Testis (tissue), 2 donors: ENCODE data around the gene WDR18.

Source experiments
- CTCF ChIP-seq, 3 experiments: fragments of 450-650 bp in 2 of 3; fragments of 200-600 bp in 1 of 3; sonication (generic) in 1 of 3; IDR thresholded peaks; one replicate each; pipeline ENCODE4 v1.5.1; 2016 to 2019; ENCODE audit warnings: antibody characterized with exemption in 3 of 3, mild to moderate bottlenecking in 2 of 3, moderate library complexity in 1 of 3
- POLR2A ChIP-seq: fragments of 450-650 bp; IDR thresholded peaks from one replicate; pipeline ENCODE4 v1.6.1; 2017; ENCODE audit warnings: antibody characterized with exemption, mild to moderate bottlenecking, moderate library complexity

- no peak for TF ChIP-seq CTCF (IDR thresholded peaks at IDR 0.05)
- no peak for TF ChIP-seq POLR2A
Measured at GRCh38 chr19:936175-936546, 48.0 kb upstream of the WDR18 start.
